NCI-H1105 treated with DMSO at 0.1 percent for 48 hours (cell line): ENCODE measurements around the gene CDH4.
A peak's percentile ranks its signal among the peaks of the same experiment; 100 is the strongest.
"Not testable (repeated sequence)": the region's sequence is repeated elsewhere in the genome, so short reads cannot be mapped to it uniquely, and the experiment has no call there.

Source experiments
- DNase-seq: peaks from one replicate; lab custom pipeline; 2025; lab: John Stamatoyannopoulos, UW

The CDH4 gene

GRCh38 chr20:61387204-61387953, 135.3 kb downstream of the CDH4 start:
- peak; percentile 53 for DNase-seq

- DNase-seq, result no peak
These were observed 135.9 kb downstream of the CDH4 start for GRCh38 chr20:61387954-61388348.

- no peak for DNase-seq
These were observed 137.0 kb downstream of the CDH4 start for GRCh38 chr20:61389077-61389476.

- DNase-seq, result no peak
These were observed 139.1 kb downstream of the CDH4 start for GRCh38 chr20:61391185-61391584.

- no peak for DNase-seq
These were observed 139.9 kb downstream of the CDH4 start for GRCh38 chr20:61391812-61392520.

- no peak for DNase-seq
These were observed 142.2 kb downstream of the CDH4 start for GRCh38 chr20:61394088-61394799.

GRCh38 chr20:61396262-61396848, 144.3 kb downstream of the CDH4 start:
- DNase-seq, result no peak

- DNase-seq, result no peak
These were observed 145.1 kb downstream of the CDH4 start for GRCh38 chr20:61397146-61397545.

GRCh38 chr20:61397790-61398189, 145.7 kb downstream of the CDH4 start:
- DNase-seq, result no peak

GRCh38 chr20:61399433-61399832, 147.4 kb downstream of the CDH4 start:
- DNase-seq, result no peak

GRCh38 chr20:61400499-61400898, 148.4 kb downstream of the CDH4 start:
- DNase-seq, result no peak

GRCh38 chr20:61404303-61404702, 152.2 kb downstream of the CDH4 start:
- peak; percentile 44 for DNase-seq

- no peak for DNase-seq
These were observed 152.9 kb downstream of the CDH4 start for GRCh38 chr20:61405007-61405406.

- not testable (repeated sequence) for DNase-seq
These were observed 154.7 kb downstream of the CDH4 start for GRCh38 chr20:61406773-61407172.

- DNase-seq, result no peak
These were observed 155.5 kb downstream of the CDH4 start for GRCh38 chr20:61407561-61407960.

GRCh38 chr20:61408951-61409740, 157.1 kb downstream of the CDH4 start:
- DNase-seq, result no peak

- no peak for DNase-seq
These were observed 159.7 kb downstream of the CDH4 start for GRCh38 chr20:61411743-61412142.

GRCh38 chr20:61413752-61414151, 161.7 kb downstream of the CDH4 start:
- DNase-seq, result no peak

GRCh38 chr20:61414455-61414991, 162.5 kb downstream of the CDH4 start:
- no peak for DNase-seq

- no peak for DNase-seq
These were observed 164.5 kb downstream of the CDH4 start for GRCh38 chr20:61416546-61416945.

- no peak for DNase-seq
These were observed 165.3 kb downstream of the CDH4 start for GRCh38 chr20:61417221-61417941.
